Measurements from ENCODE around the gene DCAF12L1.

DCAF12L1 gene

DNA sequence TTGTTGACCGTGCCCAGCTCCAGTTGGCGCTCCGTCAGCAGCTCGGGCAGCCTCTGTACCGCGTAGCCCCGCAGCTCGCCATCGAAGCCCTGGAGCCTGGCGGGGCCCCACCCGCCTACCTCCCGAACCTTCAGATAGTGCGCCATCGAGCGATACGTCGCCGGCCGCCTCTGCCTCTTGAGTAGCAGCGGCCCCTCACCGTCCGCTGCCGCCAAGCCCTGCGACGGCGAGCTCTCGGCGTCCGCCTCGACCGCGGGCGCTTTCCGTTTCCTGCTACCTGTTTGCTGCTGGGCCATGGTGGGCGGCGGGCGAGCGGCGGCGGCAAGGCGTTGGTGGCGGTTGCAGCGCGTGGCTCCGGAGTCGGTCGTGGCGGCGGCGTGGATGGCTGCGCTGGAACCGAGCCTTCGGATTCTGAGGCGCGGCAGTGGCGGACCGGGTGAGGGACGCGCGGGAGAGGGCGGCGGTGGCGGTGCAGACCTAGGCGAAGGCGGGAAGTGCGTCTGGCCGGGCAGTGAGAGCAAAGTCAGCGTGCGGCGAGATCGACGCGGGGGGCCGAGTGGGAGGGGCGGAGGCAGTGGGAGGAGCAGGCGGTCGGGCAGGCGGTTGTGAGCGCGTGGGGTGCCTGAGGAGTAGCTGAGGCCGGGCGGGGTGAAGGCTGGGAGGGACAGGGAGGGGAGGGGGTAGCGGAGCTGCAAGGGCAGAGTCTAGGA, at the start of gene DCAF12L1:
Gene DCAF12L1, minus strand, starts transcription at position 502 of the 710 bp plus-strand sequence. Its CDS starts 206 bp downstream, at position 296.
- H3K27ac Mint-ChIP-seq = no peak within 1 kb of the TSS
- peaks cover 6% of the 10 kb centered on the region for H3K9me3 Mint-ChIP-seq
- no peak for ATAC-seq
- DNase-seq (ENCODE audit: low spot score in 2 of 2) = no peak
- no peaks in the 10 kb centered on the region for H3K4me1 Mint-ChIP-seq
- no peaks in the 10 kb centered on the region for H3K36me3 Mint-ChIP-seq
- no peak within 1 kb of the TSS for H3K4me3 Mint-ChIP-seq

DNA sequence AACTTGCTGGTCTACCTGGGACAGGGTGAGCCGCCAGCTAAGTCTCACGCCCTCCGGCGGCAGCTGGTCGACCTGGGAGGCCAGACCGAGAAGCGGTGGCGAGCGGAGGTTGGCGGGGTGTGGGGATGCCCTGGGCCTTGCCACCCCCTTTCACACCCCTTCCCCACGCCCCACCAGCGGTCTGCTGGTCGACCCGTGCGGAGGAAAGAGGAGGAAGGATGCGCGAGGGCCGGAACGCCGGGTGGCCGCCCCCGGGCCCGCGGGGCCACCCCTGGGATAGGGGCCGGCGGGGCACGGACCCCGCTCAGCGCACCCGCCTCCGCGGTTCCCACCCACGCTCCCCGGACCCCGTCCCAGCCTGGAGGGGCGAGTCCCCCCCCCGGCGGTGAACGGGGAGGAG, 28.3 kb upstream of the DCAF12L1 start:
- Mint-ChIP-seq H3K36me3 (no peaks in the 10 kb centered on the region), H3K9me3 (peaks cover 11% of the 10 kb centered on the region), H3K4me3 (no peak overlapping the region), H3K27ac (no peak overlapping the region), H3K4me1 (no peaks in the 10 kb centered on the region)
- ATAC-seq = no peak
- DNase-seq (ENCODE audit: low spot score in 2 of 2) = no peak

DNA sequence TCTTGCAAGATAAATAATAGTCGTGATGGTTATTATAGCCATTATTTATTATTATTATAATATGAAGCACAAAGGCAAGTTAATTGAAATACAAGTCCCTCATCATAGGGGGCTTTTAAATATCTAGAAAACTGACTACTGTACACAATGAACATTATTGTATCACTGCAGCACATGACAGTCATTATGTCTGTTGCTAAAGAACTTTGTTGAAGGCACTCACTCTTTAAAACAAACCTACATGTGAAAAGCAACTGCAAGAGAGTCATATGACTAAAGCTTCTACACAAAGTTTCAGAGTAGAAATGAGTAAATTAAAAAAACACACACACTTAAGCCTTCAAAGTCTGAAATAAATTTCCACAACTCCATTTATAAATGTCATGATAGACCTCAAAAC, 23.3 kb upstream of the DCAF12L1 start:
- H3K27ac Mint-ChIP-seq = no peak overlapping the region
- H3K9me3 Mint-ChIP-seq = peaks cover 2% of the 10 kb centered on the region
- H3K4me3 Mint-ChIP-seq = no peak overlapping the region
- ATAC-seq (no peak), DNase-seq (ENCODE audit: low spot score in 2 of 2) (no peak)
- no peaks in the 10 kb centered on the region for H3K4me1 Mint-ChIP-seq
- no peaks in the 10 kb centered on the region for H3K36me3 Mint-ChIP-seq

DNA sequence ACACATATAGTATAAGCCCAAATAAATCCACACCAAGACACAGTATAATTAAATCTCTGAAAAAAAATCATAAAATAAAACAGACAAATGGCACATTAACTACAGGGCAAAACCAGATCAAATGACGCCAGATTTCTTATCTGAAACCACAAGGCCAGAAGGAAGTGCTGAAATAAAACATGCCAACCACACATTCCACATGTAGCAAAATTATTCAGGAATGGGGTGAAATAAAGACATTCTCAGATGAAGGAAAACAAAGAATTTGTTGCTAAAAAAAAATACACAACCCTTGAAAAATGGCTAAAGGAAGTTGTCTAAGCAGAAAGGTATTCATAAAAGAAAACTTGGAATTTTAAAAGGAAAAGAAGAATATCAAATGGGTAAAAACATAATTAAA, 4.5 kb upstream of the DCAF12L1 start:
- Mint-ChIP-seq H3K4me1 (no peaks in the 10 kb centered on the region), H3K36me3 (no peaks in the 10 kb centered on the region), H3K9me3 (peaks cover 9% of the 10 kb centered on the region), H3K4me3 (no peak overlapping the region), H3K27ac (no peak overlapping the region)
- DNase-seq (ENCODE audit: low spot score in 2 of 2) (no peak), ATAC-seq (no peak)

DNA sequence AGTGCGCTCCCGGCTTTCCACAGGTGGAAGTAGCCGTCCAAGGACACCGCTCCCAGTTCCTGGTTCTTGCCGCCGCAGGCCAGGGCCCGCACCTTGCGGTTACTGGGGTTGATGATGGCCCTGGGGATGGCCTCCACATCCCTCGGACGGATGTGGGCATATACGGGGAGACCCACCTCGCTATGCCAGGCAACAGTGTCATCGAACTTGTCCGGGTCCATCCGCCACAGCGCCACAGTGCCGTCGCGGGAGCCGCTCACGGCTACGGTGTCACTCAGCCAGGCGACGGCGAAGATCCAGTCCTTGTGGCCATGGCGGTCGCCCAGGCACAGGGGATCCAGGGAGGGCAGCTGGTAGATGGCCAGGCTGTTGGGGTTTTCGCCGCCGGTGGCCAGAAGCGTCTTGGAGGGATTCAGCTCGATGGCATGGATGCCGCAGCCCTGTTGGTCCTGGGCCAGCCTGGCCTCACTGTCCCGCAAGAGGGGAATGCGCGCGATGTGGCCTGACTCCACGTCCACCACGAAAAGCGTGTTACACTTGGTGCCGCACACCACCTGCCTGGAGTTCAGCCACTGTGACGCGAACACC, 795 bp downstream of the DCAF12L1 start:
- no peak overlapping the region for H3K27ac Mint-ChIP-seq
- no peak for ATAC-seq
- no peaks in the 10 kb centered on the region for H3K36me3 Mint-ChIP-seq

DNA sequence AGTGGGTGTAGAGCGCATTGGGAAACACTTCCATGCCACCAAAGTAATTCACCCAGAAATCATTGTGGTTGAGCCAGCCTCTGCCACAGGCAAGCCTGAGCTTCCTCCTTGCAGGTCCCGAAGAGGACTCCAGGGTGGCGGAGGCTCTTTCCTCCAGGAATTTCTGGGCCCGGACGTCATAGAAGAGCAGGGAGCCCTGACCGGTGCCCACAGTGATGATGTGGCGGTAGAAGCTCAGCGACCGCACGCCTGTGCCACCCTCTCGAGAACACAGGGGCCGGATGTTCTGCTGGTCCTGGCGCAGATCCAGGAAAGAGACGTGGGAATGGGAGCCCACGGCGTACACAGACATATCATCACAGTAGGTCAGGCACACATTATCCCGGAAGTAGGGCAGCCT, 1.3 kb downstream of the DCAF12L1 start:
- Mint-ChIP-seq H3K36me3 (no peaks in the 10 kb centered on the region), H3K27ac (no peak overlapping the region), H3K4me3 (no peak overlapping the region), H3K4me1 (no peaks in the 10 kb centered on the region), H3K9me3 (peaks cover 6% of the 10 kb centered on the region)
- DNase-seq (ENCODE audit: low spot score in 2 of 2) = no peak
- no peak for ATAC-seq

More for the DNA sequence above, 795 bp downstream of the DCAF12L1 start:
- DNase-seq (ENCODE audit: low spot score in 2 of 2) = no peak
- Mint-ChIP-seq H3K9me3 (peaks cover 6% of the 10 kb centered on the region), H3K4me3 (no peak overlapping the region), H3K4me1 (no peaks in the 10 kb centered on the region)

DNA sequence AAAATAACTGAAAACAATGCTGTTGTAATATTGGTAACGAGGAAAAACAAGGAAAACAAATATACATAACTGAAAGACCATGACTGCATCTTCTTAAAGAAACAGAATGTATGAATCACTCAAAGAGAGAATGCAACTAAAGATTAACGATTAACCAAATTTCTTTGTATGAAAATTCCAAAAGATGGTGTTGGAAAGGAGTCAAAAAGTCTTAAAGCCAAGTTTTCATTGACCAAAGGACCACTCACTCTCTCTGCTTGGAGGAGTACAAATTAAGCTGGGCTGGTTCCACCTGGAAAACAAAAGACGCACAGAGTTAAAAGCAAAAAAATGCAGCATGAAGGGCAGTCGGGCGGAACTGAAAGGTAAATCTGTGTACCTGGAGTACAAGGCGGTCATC, 1.8 kb downstream of the DCAF12L1 start:
- DNase-seq (ENCODE audit: low spot score in 2 of 2) = no peak
- no peak overlapping the region for H3K27ac Mint-ChIP-seq
- no peak overlapping the region for H3K4me3 Mint-ChIP-seq
- H3K4me1 Mint-ChIP-seq = no peaks in the 10 kb centered on the region
- ATAC-seq = no peak
- peaks cover 6% of the 10 kb centered on the region for H3K9me3 Mint-ChIP-seq
- H3K36me3 Mint-ChIP-seq = no peaks in the 10 kb centered on the region

DNA sequence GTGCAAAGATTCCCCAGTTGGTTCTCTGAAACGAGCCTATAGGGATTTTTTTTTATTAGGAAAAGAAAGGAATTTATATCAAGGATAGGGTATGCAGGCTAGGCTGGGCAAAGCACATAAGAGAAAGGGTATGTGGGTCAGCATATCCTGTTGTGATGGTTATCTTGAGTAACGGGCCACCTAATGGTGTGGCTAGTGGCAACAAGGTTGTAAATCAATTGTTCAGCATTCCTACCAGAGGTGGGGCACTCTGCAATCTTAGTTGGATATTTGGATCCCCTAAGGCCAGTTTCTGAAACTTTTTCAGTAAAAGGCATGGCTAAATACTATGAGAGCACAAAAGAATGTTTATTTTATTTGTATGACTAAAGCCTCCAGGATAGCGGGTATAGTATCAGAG, 42.7 kb downstream of the DCAF12L1 start:
- H3K4me3 Mint-ChIP-seq = no peak overlapping the region
- DNase-seq (ENCODE audit: low spot score in 2 of 2) = no peak
- ATAC-seq = no peak
- H3K27ac Mint-ChIP-seq = no peak overlapping the region
- H3K4me1 Mint-ChIP-seq = no peaks in the 10 kb centered on the region
- no peaks in the 10 kb centered on the region for H3K36me3 Mint-ChIP-seq
- no peaks in the 10 kb centered on the region for H3K9me3 Mint-ChIP-seq

Data from stimulated activated effector memory CD8-positive, alpha-beta T cell treated with anti-CD3 and anti-CD28 coated beads, Interleukin-12 subunit alpha, Interleukin-12 subunit beta, amount 100 ng/mL, for 72 hours (primary cell).